IMR-90 (cell line): ENCODE results near the gene CHTF8. TPM values are rescaled to one million over a fixed set of nuclear protein-coding genes. Genes with fewer than 3 reads are reported as not detected.

ENCODE experiments used
- microRNA-seq, 2 experiments: library from miRNA; stranded (forward) in 1 of 2; unstranded in 1 of 2; fragments of 10-50 nt in 1 of 2; fragments of <30 nt in 1 of 2; gene quantifications in 1 of 2; microRNA quantifications in 1 of 2; one replicate each; pipeline versions ENCODE3 to v1.1.0; 2013 to 2020; ENCODE audit not compliant: insufficient read depth in 1 of 2, insufficient read length in 1 of 2, unreplicated experiment in 1 of 2
- polyA plus RNA-seq, 3 experiments: library from polyadenylated mRNA; depleted of rRNA; stranded (reverse); fragments of >200 nt; gene quantifications; 2 replicates each; pipeline ENCODE4 v1.2.3, GENCODE V29; 2012; ENCODE audit warnings: low replicate concordance in 1 of 3
- small RNA-seq, 5 experiments: library from RNA; depleted of rRNA; stranded (forward); fragments of <200 nt; gene quantifications; one replicate each; pipeline ENCODE3, GENCODE V24; 2012
- total RNA-seq: library from RNA; depleted of rRNA; stranded (reverse); fragments of >200 nt; gene quantifications from 2 replicates; pipeline ENCODE4 v1.2.3, GENCODE V29; 2012; rRNA removed

The CHTF8 gene
- total and polyA plus RNA-seq, 2 of the 4 experiments (the other 2 are of a cell fraction): 47.1 to 122 TPM

Small RNA genes within 50 kb of the gene (microRNA-seq; reads per million reads assigned to microRNA genes)
- not detected for gene RNU6-22P (ENCODE audit: insufficient read depth, insufficient read length)

Small RNA genes within 50 kb of the gene (small RNA-seq; reads per million reads assigned to genes)
- 0 to 356 (median 1.1) reads per million in 5 experiments for gene RNU6-22P

Other genes with a start within 250 kb of the CHTF8 start
- 0.28 and 0.36 TPM in 2 replicates for gene HAS3, start 26.9 kb downstream of the CHTF8 start, total RNA-seq
- 0.73 and 0.97 TPM in 2 replicates for gene HAS3, start 26.9 kb downstream of the CHTF8 start, polyA plus RNA-seq (2012; rRNA removed)
- 30.0 and 32.1 TPM in 2 replicates for gene UTP4, start 61 bp upstream of the CHTF8 start, total RNA-seq
- 60.3 and 61.8 TPM in 2 replicates for gene UTP4, start 61 bp upstream of the CHTF8 start, polyA plus RNA-seq (2012; rRNA removed)
- gene SNTB2, start 54.6 kb upstream of the CHTF8 start, total RNA-seq: 47.5 and 58.0 TPM in 2 replicates
- gene SNTB2, start 54.6 kb upstream of the CHTF8 start, polyA plus RNA-seq (2012; rRNA removed): 23.5 and 24.8 TPM in 2 replicates
- gene VPS4A, start 178.8 kb upstream of the CHTF8 start, total RNA-seq: 23.3 and 25.3 TPM in 2 replicates
- 23.3 and 25.2 TPM in 2 replicates for gene VPS4A, start 178.8 kb upstream of the CHTF8 start, polyA plus RNA-seq (2012; rRNA removed)
- 4.5 and 7.5 TPM in 2 replicates for gene PDF, start 198.0 kb upstream of the CHTF8 start, total RNA-seq
- gene PDF, start 198.0 kb upstream of the CHTF8 start, polyA plus RNA-seq (2012; rRNA removed): 6.4 and 7.6 TPM in 2 replicates
- gene COG8, start 207.0 kb upstream of the CHTF8 start, total RNA-seq: 19.4 and 26.2 TPM in 2 replicates
- gene COG8, start 207.0 kb upstream of the CHTF8 start, polyA plus RNA-seq (2012; rRNA removed): 22.8 and 23.4 TPM in 2 replicates
- gene NIP7, start 207.2 kb upstream of the CHTF8 start, total RNA-seq: 28.3 and 40.5 TPM in 2 replicates
- gene NIP7, start 207.2 kb upstream of the CHTF8 start, polyA plus RNA-seq (2012; rRNA removed): 10.6 and 14.0 TPM in 2 replicates
- gene TMED6, start 219.2 kb upstream of the CHTF8 start, total RNA-seq: not detected in 2 replicates
- gene TMED6, start 219.2 kb upstream of the CHTF8 start, polyA plus RNA-seq (2012; rRNA removed): 0.10 and 0.20 TPM in 2 replicates